GM19025 (cell line): ENCODE measurements around the gene SCAMP3.
A peak's percentile ranks its signal among the peaks of the same experiment; 100 is the strongest.
"Not testable (repeated sequence)": the region's sequence is repeated elsewhere in the genome, so short reads cannot be mapped to it uniquely, and the experiment has no call there.

ENCODE experiments used
- ATAC-seq: cut with Tn5 transposase; IDR thresholded peaks from one replicate; pipeline ENCODE4 v1.9.1; 2021; ENCODE audit warnings: mild to moderate bottlenecking, low read depth, moderate library complexity; ENCODE audit not compliant: unreplicated experiment

SCAMP3 gene

DNA sequence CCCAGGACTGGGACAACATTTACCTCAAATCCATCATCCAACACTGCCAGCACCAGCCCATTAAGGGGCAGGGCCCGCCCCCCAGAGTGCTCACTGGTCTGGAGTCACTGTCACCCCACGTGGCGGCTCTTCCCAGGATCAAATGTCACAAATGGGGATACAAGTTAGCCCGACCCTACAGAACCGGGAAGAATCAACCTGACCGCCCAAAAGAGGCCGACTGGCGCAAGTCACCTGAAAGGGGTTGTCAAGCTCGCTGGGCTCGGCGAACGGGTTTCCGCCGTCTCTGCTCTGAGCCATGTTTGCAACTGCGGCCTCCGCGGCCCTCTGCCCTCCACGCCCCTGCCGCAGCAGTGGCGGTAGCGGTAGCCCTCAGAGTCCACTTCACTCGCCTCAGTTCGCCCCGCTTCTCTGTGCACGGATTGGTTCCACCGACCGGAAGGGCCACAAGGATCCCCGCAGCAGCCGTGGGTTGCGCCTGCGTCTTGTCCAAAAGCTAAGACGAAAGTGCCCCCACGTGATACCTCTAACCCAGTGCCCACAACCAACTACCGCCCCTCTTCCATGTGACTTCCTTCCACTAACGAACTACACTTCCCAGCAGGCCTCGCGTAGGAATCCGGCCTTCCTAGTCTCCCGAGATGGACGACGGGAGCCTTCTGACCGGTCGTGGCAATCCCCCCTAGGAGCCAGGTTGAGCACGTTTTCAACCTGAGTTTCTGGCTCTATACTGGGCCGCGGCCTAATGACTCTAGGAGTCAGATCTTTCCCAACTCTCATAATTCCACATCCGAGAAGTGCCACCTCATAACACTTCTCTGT, at the start of gene SCAMP3:
Gene SCAMP3 (minus strand): TSS at position 509 of the 822 bp plus-strand sequence. CDS start 209 bp downstream, at position 300.
- ATAC-seq: peak; percentile 91

DNA sequence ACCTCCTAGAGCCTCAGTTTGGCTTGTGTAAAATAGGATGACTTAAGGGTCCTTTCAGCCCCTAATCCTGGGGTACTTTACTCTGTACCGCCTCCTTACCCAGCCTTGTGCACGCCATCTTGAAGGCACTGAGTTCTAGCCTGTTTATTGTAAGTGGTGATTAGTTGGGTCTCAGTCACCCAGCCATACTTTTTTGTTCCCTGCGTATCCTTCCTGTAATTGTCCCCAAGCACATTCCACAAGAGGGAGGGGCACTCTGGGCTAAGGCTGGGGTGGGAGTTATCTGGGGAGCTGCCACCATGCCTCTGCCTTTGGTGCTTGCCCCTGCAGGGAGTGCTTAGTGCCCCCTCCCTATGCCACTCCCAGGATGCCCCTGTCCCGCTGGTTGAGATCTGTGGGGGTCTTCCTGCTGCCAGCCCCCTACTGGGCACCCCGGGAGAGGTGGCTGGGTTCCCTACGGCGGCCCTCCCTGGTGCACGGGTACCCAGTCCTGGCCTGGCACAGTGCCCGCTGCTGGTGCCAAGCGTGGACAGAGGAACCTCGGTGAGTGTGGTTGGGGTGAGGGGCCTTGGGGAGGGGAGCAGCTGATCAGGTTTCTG, 47.4 kb upstream of the SCAMP3 start:
- no peak for ATAC-seq

DNA sequence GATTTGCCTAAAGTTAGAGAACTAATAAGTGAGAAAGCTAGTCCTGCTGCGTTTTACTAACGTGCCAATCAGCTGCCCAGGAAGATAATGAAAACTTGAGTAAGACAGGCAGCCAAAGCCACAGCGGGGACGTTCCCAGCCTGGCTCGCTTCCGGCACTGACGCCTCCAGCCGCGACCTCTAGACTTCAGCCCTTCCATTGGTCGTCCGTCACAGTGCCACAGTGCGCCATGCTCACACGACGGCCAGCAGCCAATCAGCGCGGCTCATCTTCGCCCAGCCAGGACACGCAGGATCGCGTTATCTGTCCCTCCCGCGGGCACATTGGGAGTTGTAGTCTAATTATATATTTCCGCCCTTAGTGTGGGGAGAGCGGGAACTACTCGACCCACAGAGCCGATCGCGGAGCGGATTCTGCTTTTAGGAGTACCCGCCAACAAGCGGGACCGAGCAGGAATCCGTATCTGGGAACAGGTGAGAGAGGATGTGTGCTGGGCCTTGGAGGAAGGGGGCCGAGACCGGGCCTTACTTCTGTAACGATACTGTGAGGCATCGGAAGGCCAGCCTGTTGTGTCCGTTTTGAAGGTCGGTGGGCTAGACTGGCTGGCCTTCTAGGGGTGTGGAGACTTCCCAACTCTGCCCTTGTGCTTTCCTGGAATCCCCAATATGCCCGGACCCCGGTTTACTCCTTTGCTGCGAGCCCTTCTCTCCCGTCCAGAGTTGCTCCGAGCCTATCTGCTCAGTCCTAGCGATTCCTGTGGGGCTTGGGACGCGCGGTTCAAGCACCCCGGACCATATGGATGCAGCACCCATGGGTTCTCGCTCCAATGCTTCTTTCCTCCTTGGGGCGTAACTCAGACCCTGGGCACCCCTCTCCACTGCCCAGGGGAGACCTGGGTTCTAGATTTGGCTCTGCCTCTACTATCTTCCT, 46.6 kb upstream of the SCAMP3 start, which contains the start of gene FDPS:
Gene FDPS (plus strand): TSS at position 374 of the 930 bp plus-strand sequence. CDS start 924 bp downstream, outside the sequence.
- ATAC-seq: peak; percentile 93

GRCh38 chr1:155307247-155307740, 45.1 kb upstream of the SCAMP3 start:
- ATAC-seq: no peak

DNA sequence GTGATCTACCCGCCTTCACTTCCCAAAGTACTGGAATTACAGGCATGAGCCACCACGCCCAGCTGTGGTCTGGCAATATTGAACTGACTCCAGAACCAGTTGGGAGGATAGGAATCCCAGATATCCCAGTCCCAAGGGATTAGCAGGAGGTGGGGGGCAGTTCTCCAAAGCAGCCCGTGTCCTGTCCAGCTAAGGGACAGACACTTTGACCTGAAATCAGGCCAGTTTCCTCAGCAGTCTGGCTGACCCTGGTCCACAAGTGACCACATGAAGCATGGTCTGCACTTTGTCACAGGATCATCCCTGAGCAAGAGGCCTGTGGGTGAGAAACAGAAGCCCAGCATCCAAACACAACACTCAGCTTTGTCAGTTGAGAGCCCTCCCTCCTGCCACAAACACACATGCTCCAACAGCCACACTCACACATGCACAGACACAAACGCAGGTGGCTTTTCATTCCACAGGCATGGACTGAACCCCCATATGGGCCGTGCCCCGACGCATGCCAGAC, 43.8 kb upstream of the SCAMP3 start:
- no peak for ATAC-seq

- no peak for ATAC-seq
These were observed 42.5 kb upstream of the SCAMP3 start for GRCh38 chr1:155304558-155305063.

DNA sequence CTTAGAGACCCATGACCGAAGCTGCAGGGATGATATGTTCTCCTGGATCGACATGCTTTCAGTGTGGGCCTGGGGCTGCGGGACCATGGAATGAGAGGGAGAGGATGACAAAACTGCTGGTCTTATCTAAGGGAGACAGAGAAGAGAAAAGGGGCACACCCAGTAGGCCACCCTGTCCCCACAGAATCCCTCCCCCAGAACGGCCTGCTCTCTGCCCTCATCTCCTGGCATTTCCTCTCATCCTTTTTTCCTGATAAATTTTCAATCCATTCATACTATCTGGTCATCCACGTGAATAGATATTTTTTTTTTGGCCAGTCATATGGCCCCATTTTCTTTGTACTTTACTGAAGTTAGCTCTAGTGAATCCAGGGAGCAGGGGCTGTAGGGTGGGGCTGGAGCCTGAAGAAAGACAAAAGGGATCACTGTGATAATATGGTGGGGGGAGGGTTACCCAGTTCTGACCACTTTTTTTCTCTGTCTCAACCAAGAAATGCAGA, 39.2 kb upstream of the SCAMP3 start, which contains the start of gene PKLR:
Gene PKLR (minus strand): TSS at position 97 of the 500 bp plus-strand sequence. CDS start 43 bp downstream, at position 54.
- no peak for ATAC-seq

GRCh38 chr1:155300553-155301329, 38.6 kb upstream of the SCAMP3 start:
- no peak for ATAC-seq

- no peak for ATAC-seq
These were observed 37.9 kb upstream of the SCAMP3 start for GRCh38 chr1:155300024-155300423.

DNA sequence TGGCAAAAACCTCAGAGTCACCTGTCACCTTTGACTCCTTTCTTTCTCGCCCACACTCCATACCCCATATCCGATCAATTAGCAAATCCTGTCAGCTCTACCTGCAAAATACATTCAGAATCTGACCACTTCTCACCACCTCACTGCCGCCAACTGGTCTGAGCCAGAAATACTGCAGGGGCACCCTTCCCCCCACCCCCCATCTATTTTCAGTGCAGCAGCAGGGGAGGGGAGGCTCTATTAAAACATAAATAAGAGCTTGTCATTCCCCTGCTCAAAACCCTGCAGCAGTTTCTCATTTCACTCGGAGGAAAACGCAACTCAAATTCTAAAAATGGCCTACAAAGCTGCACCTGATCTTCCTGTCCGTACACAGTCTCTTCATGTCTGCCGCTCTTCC, 35.2 kb upstream of the SCAMP3 start:
- ATAC-seq: no peak

DNA sequence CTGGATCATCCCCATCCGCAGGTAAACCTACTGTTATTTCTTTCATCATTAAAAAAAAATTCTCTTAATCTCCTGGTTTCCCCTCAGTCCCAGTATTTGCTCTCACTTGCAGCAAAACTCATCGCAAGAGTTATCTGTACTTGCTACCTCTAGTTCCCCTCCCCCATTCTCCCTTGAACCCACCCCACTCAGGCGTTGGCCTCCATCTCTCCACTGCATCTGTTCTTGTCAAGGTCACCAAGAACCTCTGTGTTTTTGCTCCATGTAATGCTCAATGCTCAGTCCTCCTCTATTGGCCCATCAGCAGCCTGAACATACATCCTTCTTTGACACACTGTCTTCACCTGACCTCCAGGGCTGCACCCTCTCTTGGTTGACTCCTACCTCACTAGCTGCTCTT, 34.5 kb upstream of the SCAMP3 start:
- ATAC-seq: no peak

DNA sequence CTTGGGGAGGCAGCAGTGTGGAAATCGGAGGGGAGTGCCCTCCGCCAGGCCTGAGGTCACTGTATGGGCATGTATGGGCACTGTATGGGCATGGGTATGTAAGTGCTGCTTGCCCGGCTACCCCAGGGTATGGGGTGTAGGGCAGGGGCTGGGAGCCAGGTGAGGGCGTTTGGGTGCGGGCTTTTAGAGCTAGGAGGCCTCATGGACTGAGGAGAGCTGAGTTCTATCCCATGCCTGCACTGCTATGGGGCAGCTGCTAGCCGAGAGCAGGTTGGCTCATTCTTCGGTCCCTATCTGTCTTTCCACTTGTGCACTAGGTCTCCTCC, 33.7 kb upstream of the SCAMP3 start:
- no peak for ATAC-seq

DNA sequence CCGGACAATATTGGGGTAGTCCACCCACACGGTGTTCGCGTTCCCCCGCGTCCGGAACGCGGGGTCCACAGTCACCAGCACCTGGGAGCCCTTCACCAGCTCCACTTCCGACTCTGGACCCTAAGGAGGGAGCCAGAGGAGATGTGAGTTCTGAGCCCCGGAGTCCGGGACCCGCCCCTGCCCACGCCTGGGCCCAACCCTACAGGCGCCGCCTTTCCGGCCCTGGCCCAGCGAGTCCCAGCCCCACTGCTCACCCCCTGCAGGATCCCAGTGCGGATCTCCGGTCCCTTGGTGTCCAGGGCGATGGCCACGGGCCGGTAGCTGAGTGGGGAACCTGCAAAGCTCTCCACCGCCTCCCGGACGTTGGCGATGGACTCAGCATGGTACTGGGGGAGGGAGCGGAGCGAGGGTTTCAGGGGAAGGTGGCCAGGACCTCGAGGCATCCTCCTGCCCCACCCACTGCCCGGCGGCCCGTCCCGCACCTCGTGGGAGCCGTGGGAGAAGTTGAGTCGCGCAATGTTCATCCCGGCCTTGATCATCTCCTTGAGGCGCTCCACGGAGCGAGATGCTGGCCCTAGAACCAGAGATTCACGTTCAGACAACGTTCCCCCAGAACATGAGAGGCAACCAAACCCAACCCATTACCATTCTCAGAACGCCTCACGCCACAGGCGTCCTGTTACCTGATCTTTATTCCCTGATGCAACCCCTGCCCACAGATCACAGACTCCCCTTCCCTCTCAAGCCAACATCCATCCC, 33.2 kb upstream of the SCAMP3 start:
- ATAC-seq: no peak

DNA sequence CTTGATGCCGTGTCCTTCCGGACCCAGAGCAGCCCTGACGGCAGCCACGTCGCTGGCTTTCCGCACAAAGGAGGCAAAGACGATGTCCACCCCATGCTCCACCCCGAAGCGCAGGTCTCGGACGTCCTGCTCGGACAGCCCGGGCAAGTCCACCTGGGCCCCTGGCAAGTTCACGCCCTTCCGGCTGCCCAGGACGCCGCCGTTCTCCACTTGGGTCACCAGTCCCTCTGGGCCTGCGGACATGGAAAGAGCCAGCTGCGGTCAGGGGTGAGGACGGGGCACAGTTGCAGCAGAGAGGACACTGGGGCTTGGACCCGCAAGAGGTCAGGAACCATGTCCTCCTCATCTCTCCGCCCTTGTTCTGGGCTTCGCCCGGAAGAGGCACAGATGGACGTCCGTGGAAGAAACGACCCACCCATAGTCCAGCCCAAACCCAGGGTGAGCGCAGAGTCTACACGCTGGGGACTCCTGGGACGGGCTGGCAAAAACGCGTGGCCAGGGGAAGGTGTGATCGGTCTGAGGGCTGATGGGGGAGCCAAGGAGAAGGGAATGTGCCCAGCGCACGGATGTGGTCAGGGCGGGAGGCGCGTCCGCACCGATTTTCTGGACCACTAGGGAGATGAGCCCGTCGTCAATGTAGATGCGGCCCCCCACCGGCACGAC, 32.5 kb upstream of the SCAMP3 start:
- ATAC-seq: no peak

GRCh38 chr1:155293086-155293749, 31.1 kb upstream of the SCAMP3 start:
- no peak for ATAC-seq

DNA sequence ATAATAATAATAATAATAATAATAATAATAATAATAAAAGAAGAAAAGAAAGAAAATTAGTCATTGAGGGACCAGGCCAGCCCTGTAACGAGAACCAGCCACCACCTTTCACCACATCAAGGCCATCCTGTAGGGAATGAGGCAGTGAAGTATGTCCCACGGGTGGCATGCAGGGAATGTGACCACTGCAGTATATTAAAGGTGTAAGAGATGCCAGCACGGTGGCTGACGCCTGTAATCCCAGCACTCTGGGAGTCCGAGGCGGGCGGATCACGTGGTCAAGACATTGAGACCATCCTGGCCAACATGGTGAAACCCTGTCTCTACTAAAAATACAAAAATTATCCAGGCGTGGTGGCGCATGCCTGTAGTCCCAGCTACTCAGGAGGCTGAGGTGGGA, 28.8 kb upstream of the SCAMP3 start:
- ATAC-seq: not testable (repeated sequence)

DNA sequence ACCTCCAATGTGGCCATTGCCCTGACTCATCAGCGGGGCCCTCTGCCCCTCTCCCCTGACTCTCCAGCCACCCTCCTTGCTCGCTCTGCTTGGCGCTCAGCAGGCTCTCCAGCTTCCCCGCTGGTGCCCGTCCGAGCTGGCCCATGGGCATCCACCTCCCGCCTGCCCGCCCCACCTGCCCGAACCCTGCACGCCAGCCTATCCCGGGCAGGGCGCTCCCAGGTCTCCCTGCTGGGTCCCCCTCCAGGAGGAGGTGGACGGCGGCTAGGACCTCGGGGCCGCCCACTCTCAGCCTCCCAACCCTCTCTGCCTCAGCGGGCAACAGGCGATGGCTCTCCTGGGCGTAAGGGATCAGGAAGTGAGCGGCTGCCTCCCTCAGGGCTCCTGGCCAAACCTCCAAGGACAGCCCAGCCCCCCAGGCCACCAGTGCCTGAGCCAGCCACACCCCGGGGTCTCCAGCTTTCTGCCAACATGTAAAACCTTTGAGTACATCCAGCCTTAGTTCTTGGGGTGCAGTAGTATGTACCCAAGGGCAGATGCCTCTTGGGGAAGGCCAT, 25.9 kb upstream of the SCAMP3 start:
- no peak for ATAC-seq
